GM21526 (cell line): ENCODE results near the gene WT1.
"Not testable (repeated sequence)": the region's sequence is repeated elsewhere in the genome, so short reads cannot be mapped to it uniquely, and the experiment has no call there.

Experiments used
- ATAC-seq: cut with Tn5 transposase; IDR thresholded peaks from one replicate; pipeline ENCODE4 v1.9.1; 2021; ENCODE audit warnings: moderate library complexity; ENCODE audit not compliant: unreplicated experiment, low FRiP score

WT1 gene

GRCh38 chr11:32435511-32435941 lies at the start of gene WT1:
Gene WT1 (minus strand): TSS chr11:32435539.
- ATAC-seq, result no peak

- ATAC-seq, result no peak
These were observed 44.0 kb upstream of the WT1 start for GRCh38 chr11:32479291-32479690.

- no peak for ATAC-seq
These were observed 43.0 kb upstream of the WT1 start for GRCh38 chr11:32478277-32478731.

GRCh38 chr11:32473282-32473909 lies 38.1 kb upstream of the WT1 start:
- ATAC-seq, result no peak

DNA sequence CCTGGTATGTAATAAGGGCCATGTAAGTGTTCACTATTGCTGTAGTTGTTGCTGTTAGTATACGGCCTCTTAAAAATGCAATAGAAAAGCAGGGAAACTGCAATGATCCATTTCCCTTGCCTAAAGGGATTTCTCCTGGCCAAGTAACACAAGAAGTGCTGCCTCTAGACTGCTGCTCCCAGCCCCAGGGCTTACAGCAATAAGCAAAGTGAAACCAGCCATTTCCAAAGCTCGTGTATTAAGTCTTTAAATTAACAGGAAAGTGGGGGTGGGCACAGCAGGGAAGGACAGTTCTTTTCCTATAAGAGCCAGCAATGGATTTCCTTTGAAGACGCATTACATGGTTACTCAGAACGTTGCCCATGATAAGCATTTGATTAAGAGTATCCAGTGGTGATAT lies 36.9 kb upstream of the WT1 start:
- ATAC-seq, result no peak

- not testable (repeated sequence) for ATAC-seq
These were observed 36.2 kb upstream of the WT1 start for GRCh38 chr11:32471544-32471943.

- ATAC-seq, result no peak
These were observed 34.5 kb upstream of the WT1 start for GRCh38 chr11:32469791-32470190.

DNA sequence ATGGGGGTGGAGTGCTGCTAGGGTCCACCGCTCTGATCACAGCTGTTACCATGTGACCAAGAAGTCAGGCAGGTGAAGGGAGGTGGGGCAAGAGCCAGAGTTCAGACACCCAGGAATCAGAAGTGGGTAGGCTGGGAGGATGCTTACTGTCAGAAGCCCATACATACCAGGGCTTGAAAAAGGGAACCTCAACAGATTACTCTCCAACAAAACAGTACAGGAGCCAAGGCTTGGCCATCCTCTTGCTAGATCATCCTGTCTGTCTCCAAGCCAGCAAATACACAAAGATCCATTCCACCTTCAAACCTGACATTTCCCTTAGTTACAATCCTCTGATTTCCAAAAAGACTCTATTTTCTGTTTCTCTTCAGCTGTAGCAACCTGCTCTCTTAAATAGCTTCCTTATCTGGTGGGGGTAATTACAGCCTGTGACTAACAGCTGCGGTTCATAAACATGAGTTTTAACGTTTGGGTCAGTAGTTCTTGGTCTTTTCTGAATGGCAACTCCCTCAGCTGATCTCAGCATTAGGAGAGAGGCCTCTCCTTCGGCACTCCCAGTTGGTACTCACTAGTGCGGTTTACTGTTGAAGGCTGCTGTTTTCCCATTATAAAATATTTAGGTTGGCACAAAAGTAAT lies 31.1 kb upstream of the WT1 start:
- ATAC-seq, result no peak

DNA sequence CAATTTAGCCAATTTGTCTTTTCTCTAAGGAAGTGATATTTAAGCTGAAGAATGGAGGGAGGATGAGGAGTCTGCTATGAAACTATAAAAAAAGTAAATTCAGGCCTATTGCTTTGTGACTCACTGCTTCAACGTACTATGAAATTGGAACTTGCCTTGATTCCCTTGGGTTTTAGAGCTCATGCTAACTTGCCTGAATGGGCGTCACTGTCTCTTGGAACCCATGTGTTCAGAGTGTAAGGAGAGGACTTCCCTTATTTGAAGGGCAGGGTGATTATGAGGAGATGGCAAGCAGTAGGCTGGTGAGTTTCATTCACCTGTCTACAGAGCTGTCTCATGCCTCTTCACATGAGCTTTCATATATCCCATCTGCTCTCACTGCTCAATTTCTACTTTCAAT lies 28.7 kb upstream of the WT1 start:
- no peak for ATAC-seq

DNA sequence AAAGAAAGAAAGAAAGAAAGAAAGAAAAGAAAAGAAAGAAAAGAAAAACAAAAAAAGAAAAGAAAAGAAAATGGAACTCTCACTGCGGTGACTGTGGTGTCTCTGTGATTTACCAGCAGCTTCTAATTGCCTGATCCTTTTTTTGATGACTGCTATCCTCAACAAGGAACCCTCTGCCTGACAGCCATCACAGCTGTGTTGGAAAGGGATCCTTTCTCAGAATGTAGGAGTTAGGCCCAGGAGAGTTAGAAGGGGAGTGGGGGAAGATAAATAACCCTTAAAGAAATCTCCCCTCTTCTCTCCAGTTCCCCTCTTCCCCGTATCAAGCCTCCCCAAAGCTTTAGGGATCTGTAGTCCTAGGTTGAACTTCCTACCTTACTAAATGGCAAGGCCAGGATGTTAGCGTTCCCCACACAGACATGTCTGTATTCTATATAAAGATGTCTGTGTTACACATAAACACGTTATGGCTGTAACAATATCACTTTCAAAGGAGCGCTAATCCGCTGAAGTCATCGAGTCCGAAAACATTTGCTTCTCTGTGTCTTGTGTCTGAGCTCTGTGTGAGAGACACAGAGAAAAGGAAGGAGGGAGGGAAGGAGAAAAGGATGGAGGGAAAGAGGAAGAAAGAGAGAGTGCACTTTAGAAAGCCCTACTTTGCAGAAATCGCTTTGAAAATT lies 26.8 kb upstream of the WT1 start:
- no peak for ATAC-seq

GRCh38 chr11:32456864-32457263 lies 21.5 kb upstream of the WT1 start:
- ATAC-seq, result no peak

DNA sequence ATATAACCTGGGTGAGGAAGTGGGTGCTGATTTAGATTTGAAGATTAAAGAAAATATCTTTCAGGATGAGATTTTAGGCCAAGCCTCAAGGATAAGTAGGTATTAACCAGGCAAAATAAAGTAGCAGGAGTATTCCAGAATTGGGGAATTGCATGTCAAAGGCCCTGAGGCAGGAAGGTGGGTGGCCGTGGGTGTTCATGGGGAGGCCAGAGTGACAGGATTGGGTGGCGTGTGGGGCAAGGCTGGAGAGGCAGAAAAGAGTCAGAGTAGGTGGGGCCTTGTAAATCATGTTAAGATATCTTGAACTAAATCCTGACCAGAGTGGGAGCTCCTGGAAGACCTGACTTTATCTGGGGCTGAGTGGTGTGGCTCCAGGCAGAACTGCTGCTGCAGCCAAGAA lies 19.7 kb upstream of the WT1 start:
- ATAC-seq, result no peak

GRCh38 chr11:32451808-32452207 lies 16.5 kb upstream of the WT1 start:
- no peak for ATAC-seq

DNA sequence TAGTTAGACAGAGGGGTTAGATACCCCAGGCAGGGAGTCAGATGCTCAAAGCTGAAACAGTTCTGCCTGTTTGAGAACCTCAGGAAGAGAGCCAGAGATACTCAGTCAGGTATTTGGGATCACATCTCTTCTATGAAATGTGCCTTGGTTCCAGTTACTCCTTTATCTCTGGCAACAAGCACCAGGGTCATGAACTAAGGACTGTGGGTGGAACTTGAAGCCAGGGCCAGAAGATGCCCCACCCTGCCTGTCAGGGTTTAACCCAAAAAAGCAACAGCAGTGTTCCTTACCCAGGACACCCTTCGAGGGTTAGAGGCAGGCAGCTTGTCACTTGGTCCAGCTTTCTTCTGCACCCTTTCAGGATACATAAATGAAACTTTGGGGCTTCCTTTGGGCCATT lies 15.0 kb upstream of the WT1 start:
- ATAC-seq, result no peak

- ATAC-seq, result no peak
These were observed 12.9 kb upstream of the WT1 start for GRCh38 chr11:32448232-32448631.

DNA sequence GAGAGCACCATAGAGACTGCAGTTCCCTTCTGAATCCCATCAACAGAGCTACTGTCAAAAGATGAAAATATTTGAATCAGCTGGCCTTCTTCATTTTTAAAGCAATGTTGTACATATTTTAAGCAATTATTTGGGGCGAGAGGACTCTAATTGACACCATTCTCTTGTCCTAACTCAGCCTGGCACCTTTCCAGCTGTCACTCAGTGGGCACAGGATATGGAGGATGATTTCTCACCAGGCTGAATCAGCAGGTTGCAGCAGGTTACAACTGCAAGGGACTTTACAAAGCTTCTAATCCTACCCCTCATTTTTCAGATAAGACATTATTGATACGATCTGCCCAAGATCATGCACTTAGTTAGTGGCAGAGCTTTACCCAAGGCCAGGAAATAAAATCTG lies 11.9 kb upstream of the WT1 start:
- ATAC-seq, result no peak

DNA sequence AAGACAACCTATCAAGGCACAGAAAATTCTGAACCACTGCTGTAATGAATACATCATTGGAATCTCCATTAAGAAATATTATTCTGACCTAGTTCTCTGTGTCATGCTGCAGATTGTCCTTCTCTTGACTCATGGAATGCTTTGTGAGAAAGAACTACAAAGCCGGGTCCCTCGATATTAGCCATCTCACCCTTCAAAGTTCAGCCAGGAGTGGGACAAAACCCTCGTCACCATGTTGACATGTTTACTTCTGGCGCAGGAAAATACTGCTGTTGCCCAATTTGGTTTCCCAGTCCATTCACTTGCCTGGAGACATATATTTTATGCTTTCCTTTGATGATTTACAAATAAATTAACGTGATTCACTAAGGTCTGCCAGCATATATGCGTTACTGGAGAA lies 10.9 kb upstream of the WT1 start:
- ATAC-seq, result no peak

DNA sequence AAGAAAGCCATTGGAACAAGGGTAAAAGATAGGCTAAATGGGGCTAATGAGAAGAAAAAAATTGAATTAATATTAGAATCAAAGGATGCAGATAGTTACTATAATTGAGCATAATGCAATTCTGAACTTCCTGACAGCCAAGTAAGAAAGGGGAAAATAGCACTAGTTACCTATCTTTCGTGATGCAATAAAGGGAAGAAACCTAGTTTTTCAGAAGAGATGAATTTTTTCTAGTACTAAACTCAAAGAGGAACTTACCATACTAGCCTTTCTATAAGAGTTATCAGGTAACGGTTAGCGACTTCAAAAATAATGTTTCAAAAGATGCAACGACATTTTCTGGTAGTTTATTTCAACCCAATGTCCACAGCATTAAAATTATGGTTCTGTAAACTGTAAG lies 8.8 kb upstream of the WT1 start:
- ATAC-seq, result no peak

- no peak for ATAC-seq
These were observed 5.6 kb upstream of the WT1 start for GRCh38 chr11:32440916-32441315.

GRCh38 chr11:32440312-32440908 lies 5.1 kb upstream of the WT1 start:
- no peak for ATAC-seq

- no peak for ATAC-seq
These were observed 4.3 kb upstream of the WT1 start for GRCh38 chr11:32439501-32440210.
